Measurements from ENCODE around the gene LSM14B. TPM values are rescaled to one million over a fixed set of nuclear protein-coding genes. Genes with fewer than 3 reads are reported as not detected.

LSM14B gene
- total and polyA plus RNA-seq, 4 donors = 16.4 to 41.7 (median 27.8) TPM

- no peaks in the 10 kb centered on the region for H3K27me3 ChIP-seq (ENCODE audit: control insufficient read depth in 3 of 3, insufficient read depth in 3 of 3, low read length in 2 of 3)
- H3K36me3 ChIP-seq (ENCODE audit: control insufficient read depth in 4 of 4, insufficient read depth in 4 of 4, low read length in 4 of 4) = peaks cover 1 to 46% (median 10%) of the 10 kb centered on the region in 4 donors
- DNase-seq (no peak), ATAC-seq (ENCODE audit: insufficient read depth, low FRiP score) (no peak)
- no peak overlapping the region for H3K4me3 ChIP-seq
- 94 to 96% methylated on average over 9 of the region's 9 CpGs for WGBS, 2 donors
- peaks cover 0 to 5% (median 0%) of the 10 kb centered on the region in 5 donors for H3K4me1 ChIP-seq (ENCODE audit: control insufficient read depth in 5 of 5, insufficient read depth in 5 of 5, low read length in 5 of 5)
- H3K9ac ChIP-seq (ENCODE audit: insufficient read depth in 1 of 2, low read length in 2 of 2) = no peak overlapping the region
- TF ChIP-seq CTCF (IDR thresholded peaks at IDR 0.05; ENCODE audit: control extremely low read depth, extremely low read depth) = no peak
- no peak overlapping the region for H3K27ac ChIP-seq (ENCODE audit: low read depth in 1 of 2, low read length in 1 of 2)
- H3K9me3 ChIP-seq (ENCODE audit: control insufficient read depth in 4 of 4, insufficient read depth in 3 of 4, low read length in 3 of 4) = no peaks in the 10 kb centered on the region
These were observed 38.0 kb downstream of the LSM14B start for GRCh38 chr20:62160253-62160652.

GRCh38 chr20:62160876-62161275, 38.6 kb downstream of the LSM14B start:
- DNase-seq = no peak
- H3K4me1 ChIP-seq (ENCODE audit: control insufficient read depth in 5 of 5, insufficient read depth in 5 of 5, low read length in 5 of 5) = peaks cover 0 to 5% (median 0%) of the 10 kb centered on the region in 5 donors
- H3K27ac ChIP-seq (ENCODE audit: low read depth in 1 of 2, low read length in 1 of 2) = no peak overlapping the region
- peaks cover 5 to 52% (median 12%) of the 10 kb centered on the region in 4 donors for H3K36me3 ChIP-seq (ENCODE audit: control insufficient read depth in 4 of 4, insufficient read depth in 4 of 4, low read length in 4 of 4)
- no peak overlapping the region for H3K4me3 ChIP-seq
- no peaks in the 10 kb centered on the region for H3K27me3 ChIP-seq (ENCODE audit: control insufficient read depth in 3 of 3, insufficient read depth in 3 of 3, low read length in 2 of 3)
- WGBS, 2 donors = 93 to 94% methylated on average over 17 of the region's 17 CpGs
- no peak overlapping the region for H3K9ac ChIP-seq (ENCODE audit: insufficient read depth in 1 of 2, low read length in 2 of 2)
- ATAC-seq (ENCODE audit: insufficient read depth, low FRiP score) = no peak
- H3K9me3 ChIP-seq (ENCODE audit: control insufficient read depth in 4 of 4, insufficient read depth in 3 of 4, low read length in 3 of 4) = no peaks in the 10 kb centered on the region
- TF ChIP-seq CTCF (IDR thresholded peaks at IDR 0.05; ENCODE audit: control extremely low read depth, extremely low read depth) = no peak

- no peak overlapping the region for H3K4me3 ChIP-seq
- DNase-seq (no peak), ATAC-seq (ENCODE audit: insufficient read depth, low FRiP score) (no peak)
- WGBS, 2 donors = 90 to 93% methylated on average over 17 of the region's 17 CpGs
- H3K9ac ChIP-seq (ENCODE audit: insufficient read depth in 1 of 2, low read length in 2 of 2) = no peak overlapping the region
- H3K4me1 ChIP-seq (ENCODE audit: control insufficient read depth in 5 of 5, insufficient read depth in 5 of 5, low read length in 5 of 5) = peaks cover 0 to 5% (median 0%) of the 10 kb centered on the region in 5 donors
- H3K27ac ChIP-seq (ENCODE audit: low read depth in 1 of 2, low read length in 1 of 2) = no peak overlapping the region
- H3K27me3 ChIP-seq (ENCODE audit: control insufficient read depth in 3 of 3, insufficient read depth in 3 of 3, low read length in 2 of 3) = no peaks in the 10 kb centered on the region
- no peak for TF ChIP-seq CTCF (IDR thresholded peaks at IDR 0.05; ENCODE audit: control extremely low read depth, extremely low read depth)
- peaks cover 5 to 55% (median 12%) of the 10 kb centered on the region in 4 donors for H3K36me3 ChIP-seq (ENCODE audit: control insufficient read depth in 4 of 4, insufficient read depth in 4 of 4, low read length in 4 of 4)
- no peaks in the 10 kb centered on the region for H3K9me3 ChIP-seq (ENCODE audit: control insufficient read depth in 4 of 4, insufficient read depth in 3 of 4, low read length in 3 of 4)
These were observed 39.1 kb downstream of the LSM14B start for GRCh38 chr20:62161347-62161746.

Data from lung (tissue), 12 donors.